HG02981 (cell line): Measurements from ENCODE around the gene DCUN1D2.

ENCODE experiments used
- ATAC-seq: cut with Tn5 transposase; IDR thresholded peaks from one replicate; pipeline ENCODE4 v1.9.1; 2021; ENCODE audit warnings: mild to moderate bottlenecking, moderate library complexity; ENCODE audit not compliant: unreplicated experiment

The DCUN1D2 gene

DNA sequence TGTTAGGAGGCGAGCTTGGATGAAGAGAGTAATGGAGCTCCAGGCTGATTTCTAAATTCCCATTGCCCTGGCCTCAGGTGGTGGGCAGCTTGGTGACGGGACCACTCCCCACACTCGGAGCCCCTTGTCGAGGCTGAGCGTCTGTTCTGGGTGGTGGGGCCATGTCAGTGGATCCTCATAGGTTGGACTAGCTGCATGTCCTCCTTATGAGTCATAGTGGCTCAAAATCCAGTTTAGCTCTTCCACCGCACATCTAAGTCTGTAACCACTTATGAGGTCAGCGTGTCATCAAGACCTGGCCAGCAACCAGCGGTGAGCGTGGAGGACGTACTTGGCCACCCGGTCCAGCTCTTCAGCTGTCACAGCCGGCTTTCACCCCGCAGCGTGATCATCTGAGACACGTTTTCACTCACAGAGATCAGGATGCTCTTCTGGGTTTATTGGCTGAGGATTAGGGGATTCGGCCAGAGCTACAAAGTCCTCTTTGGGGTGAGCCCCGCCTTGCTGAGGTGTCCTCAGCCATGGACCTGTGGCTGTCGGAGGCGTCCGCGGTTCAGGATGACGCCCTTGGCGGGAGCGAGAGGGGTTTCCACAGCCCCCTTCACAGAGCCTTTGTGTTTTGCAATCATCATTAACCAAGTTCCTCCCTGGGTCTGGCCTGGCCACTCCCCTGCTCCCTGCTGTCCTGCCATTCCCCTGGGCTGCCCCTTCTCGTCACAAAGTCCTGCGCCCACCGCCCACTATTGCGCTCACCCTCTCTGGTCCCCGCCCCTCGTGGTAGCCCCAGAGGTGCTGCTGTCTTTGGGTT lies 79.1 kb downstream of the DCUN1D2 start:
- no peak for ATAC-seq

DNA sequence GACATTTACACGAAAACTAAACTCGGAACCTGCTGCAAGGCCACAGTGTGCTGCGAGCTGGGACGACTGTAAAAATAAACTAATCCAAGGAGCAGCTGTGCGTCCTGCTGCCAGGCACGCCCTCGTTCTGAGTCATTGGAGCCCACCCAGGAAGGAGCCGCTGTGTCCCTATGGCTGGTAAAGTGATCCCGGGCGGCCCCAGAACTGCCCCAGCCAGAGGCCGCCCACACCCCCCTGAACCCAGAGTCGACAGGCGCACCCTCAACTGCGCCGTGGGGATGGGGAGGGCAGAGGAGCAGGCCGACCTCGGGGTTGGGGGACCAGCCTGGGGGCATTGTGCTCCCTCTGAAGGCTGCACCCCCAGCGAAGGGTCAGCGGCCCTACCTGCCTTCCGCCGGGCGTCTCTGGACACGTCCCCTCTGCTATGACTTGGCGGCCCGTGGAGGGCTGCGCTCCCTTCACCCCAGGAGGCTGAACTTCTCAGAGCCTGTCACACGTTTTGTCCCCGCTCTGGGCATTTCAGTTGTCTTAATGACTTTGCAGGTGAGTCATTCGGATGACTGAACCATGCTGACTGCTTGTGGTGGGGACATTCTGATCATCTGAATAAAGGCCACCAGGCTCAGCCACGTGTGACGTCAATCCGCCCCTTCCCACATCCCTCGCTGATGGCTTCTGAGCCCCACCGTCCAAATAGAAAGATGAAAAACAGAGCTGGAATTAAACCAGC lies 79.9 kb downstream of the DCUN1D2 start:
- ATAC-seq: no peak

DNA sequence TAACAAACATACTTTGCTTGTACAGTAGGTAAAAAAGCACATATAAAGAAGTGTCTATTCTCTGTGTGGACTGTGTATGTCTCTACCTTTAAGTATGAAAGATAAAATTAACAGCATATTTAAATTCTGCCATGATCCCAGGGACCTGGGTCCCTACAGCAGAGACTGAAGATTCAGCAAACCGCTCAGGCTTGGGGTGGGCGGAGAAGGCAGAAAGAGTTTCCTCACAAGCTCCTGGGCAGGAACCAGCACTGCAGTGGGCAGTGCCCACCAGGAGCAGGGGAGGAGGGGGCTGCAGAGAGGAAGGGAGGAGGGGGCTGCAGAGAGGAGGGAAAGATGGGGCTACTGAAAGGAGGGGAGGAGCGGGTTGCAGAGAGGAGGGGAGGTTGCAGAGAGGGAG lies 81.9 kb downstream of the DCUN1D2 start:
- no peak for ATAC-seq

DNA sequence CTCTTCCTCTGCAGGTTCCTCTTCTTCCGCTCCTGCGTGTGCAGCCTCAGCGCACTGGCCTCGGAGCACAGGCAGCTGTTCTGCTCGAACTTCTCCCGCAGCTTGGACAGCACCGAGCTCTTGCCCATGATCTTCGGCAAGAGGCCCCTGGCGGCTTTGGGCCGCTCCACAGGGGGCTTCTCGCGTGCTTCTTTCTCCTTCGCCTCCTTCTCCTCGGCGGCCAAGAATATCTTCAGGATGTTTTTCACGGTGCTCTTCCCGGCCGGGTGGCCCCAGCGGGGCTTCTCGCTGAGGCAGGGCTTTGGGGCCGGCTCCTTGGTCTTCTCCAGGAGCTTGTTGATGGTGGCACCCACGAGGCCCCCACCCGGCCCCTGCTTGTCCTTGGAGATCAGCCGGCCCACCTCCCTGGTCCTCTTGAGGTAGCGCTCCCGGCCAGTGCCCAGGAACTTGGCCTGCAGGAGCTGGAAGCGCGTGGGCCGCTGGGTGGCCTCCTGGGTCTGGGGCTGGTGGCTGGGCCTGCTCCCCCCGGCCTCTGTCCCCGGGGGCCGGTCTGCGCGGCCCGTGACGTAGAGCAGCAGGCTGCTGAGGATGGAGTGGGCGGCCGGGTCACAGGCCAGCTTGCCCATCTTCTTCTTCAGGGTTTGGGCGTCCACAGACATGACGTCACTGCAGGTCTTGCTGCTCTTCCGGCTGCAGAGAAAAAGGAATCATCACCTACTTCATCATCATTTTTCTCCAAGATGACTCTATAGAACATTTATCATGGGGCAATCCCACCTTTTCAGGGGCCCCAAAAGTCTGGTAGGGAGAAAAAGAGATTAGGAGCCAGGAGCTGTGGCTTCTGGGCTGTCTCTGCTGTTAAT lies 82.7 kb downstream of the DCUN1D2 start:
- ATAC-seq: no peak

DNA sequence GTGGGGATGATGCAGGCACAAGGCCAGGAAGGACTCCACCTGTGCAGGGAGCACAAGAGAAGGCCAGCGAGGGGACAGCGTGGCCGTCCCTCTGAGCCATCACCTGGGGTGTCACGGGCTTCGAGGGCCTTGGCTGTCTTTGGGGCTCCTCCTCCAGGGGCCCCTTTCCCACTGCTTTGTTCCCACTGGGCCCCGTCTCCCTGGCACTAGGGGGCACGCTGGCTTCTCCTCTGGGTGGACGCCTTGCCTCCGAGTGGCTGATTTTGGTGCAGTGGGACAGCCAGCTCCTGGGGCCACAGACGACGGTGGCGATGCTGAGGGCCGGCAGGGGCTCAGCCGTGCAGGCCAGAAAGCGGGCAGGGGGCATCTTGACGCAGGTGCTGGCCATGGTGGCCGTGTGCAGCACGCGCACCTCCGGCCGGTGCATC lies 83.4 kb downstream of the DCUN1D2 start:
- no peak for ATAC-seq

DNA sequence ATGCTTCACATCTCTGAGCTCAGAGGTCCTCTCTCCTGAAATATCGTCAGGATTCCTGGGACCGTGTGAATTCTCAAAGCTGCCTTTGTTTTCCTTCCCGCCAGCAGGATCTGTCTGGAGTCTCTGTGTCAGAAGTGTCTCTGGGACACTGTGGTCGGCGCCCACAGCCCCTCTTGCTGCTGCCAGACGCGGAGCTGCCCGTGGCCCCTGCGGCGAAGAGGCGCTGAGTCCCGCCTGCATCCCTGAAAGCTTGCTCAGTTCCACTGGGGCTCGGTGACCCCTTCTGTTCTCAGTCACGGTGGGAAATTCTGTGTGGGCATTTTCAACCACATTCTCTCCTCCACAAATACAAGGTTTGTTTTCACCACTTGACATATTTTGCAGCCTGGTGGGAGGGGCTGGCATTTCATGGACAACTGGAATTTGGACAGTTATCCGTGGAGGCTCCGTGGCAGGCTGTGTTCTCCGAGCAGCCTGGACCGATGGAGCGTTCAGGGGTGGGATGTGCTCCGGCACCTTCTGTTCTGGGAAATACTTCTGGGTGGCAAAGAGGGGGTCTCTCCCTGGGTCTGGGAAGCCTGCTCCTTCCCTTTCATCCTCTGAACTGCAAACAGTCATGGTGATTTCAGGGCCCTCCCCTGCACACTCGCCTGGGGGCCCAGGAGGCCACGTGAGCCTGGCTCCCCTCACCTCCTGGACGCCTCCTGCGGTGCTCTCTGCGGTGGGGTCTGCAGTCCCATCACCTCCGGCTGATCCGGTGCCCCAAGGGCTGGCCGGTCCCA lies 84.0 kb downstream of the DCUN1D2 start:
- ATAC-seq: no peak
